Measurements from ENCODE around the gene QPRT. TPM values are rescaled to one million over a fixed set of nuclear protein-coding genes. Genes with fewer than 3 reads are reported as not detected.
A peak's percentile ranks its signal among the peaks of the same experiment; 100 is the strongest.

QPRT gene
- polyA plus RNA-seq, 1 of the 3 experiments (the other 2 are of a cell fraction) = 12.5 TPM

DNA sequence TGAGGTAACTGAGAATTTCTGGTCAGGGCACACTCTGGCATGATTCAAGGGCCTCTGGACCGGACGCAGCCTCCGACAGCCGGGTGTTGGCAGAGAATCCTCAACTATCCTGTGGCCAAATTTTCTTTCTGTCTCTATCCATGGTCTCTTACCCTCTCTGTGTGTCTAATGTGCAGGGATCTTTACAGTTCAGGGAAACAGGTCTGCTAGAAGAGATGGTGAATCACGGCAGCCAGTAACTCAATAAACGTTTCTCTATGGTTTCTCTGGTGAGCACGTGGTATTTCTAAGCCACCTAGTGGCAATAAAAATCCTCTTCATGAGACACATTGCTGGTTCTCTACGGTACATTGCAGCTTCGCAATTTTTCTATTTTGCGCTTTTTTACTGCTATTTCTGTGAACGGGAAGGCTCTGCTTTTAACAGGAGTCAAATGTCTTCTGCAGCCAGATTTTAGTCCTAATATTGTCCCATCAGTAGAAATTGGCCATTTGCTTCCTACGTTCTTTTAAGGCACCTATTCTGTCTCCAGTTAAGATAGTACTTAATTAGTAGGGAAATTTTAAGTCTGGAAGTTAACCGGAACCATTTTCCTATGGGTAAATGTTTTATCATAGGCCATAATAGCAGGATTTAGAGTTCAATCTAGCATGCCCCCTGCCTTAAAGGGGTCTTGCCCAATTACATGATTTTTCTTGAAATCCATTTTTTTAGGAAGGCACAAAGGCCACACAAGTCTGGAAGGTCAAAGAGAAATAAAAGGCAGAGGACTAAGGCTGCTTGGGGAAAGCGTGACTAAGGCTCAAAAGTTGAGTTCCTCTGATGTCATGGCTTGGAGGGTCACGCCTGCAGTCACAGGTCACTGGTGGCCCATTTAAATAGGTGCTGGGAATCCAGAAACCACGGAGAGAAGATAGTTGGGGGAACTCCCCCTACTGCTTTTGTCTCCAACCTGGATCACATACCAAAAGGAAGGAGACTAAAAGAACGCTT is 31.5 kb downstream of the QPRT start:
- no peak overlapping the region for H3K4me2 ChIP-seq
- H2AFZ ChIP-seq (ENCODE audit: low read depth) = 0 out of 2 replicates have a peak overlapping the region, but pooled peaks have one; percentile 32
- H3K27me3 ChIP-seq (ENCODE audit: insufficient read depth) = no peaks in the 10 kb centered on the region
- H3K9me3 ChIP-seq = no peaks in the 10 kb centered on the region
- ChIA-PET CTCF (interaction anchor here (0.9 to 2.0 kb wide), 4 partner anchors 11 to 69 kb away, joined by 3 to 13 read pairs (median 4); no protein-coding TSS in a partner anchor), POLR2A (no interaction called here)
- 67% methylated on average over 17 of the region's 17 CpGs for WGBS (ENCODE audit: low lambda C conversion rate)
- H3K4me3 ChIP-seq (ENCODE audit: low read depth in 2 of 2, low read length in 1 of 2) = no peak overlapping the region
- H3K27ac ChIP-seq (ENCODE audit: low read depth in 2 of 2, low read length in 1 of 2) = no peak overlapping the region
- peaks cover 3% of the 10 kb centered on the region for H3F3A ChIP-seq (replicated peaks; ENCODE audit: insufficient read depth)
- no peaks in the 10 kb centered on the region for H3K79me2 ChIP-seq (ENCODE audit: insufficient read depth)
- DNase-seq = peak; percentile 61
- no peaks in the 10 kb centered on the region for H3K36me3 ChIP-seq (replicated peaks in 1 of 2; ENCODE audit: control insufficient read depth in 1 of 2, insufficient read depth in 2 of 2, low read length in 1 of 2)
- no peaks in the 10 kb centered on the region for H4K20me1 ChIP-seq (ENCODE audit: insufficient read depth)
- no peak overlapping the region for H3K9ac ChIP-seq
- H3K4me1 ChIP-seq (ENCODE audit: control insufficient read depth in 1 of 2, insufficient read depth in 2 of 2, low read depth in 1 of 2, low read length in 1 of 2) = peaks cover 0 to 2% of the 10 kb centered on the region in 2 experiments; a peak in 1 of 4 replicates
- no peaks in the 10 kb centered on the region for H3K9me2 ChIP-seq
- TF ChIP-seq, protein P1, sequence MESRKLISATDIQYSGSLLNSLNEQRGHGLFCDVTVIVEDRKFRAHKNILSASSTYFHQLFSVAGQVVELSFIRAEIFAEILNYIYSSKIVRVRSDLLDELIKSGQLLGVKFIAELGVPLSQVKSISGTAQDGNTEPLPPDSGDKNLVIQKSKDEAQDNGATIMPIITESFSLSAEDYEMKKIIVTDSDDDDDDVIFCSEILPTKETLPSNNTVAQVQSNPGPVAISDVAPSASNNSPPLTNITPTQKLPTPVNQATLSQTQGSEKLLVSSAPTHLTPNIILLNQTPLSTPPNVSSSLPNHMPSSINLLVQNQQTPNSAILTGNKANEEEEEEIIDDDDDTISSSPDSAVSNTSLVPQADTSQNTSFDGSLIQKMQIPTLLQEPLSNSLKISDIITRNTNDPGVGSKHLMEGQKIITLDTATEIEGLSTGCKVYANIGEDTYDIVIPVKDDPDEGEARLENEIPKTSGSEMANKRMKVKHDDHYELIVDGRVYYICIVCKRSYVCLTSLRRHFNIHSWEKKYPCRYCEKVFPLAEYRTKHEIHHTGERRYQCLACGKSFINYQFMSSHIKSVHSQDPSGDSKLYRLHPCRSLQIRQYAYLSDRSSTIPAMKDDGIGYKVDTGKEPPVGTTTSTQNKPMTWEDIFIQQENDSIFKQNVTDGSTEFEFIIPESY (IDR thresholded peaks at IDR 0.05; ENCODE audit: borderline replicate concordance, low read depth) = no peak
- TF ChIP-seq, protein P2, sequence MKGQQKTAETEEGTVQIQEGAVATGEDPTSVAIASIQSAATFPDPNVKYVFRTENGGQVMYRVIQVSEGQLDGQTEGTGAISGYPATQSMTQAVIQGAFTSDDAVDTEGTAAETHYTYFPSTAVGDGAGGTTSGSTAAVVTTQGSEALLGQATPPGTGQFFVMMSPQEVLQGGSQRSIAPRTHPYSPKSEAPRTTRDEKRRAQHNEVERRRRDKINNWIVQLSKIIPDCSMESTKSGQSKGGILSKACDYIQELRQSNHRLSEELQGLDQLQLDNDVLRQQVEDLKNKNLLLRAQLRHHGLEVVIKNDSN (IDR thresholded peaks at IDR 0.05; ENCODE audit: borderline replicate concordance, low read depth) = peak; percentile 76; the same call in 1 of the 2 replicates
- TF ChIP-seq EP300 (IDR thresholded peaks at IDR 0.05; ENCODE audit: borderline replicate concordance in 1 of 2, low read depth in 1 of 2, low read length in 1 of 2) (no peak), FOSL2 (IDR thresholded peaks at IDR 0.05; ENCODE audit: borderline replicate concordance, low read depth) (0 out of 2 replicates have a peak, but pooled peaks have one; percentile 7), FOXJ3 (CRISPR knock-in tag; IDR thresholded peaks at IDR 0.05) (no peak), FOXM1 (IDR thresholded peaks at IDR 0.05; ENCODE audit: low read depth) (no peak), MXI1 (IDR thresholded peaks at IDR 0.05; ENCODE audit: low read depth, low read length) (peak; percentile 89), NFIC (IDR thresholded peaks at IDR 0.05; ENCODE audit: borderline replicate concordance) (no peak), SMC3 (IDR thresholded peaks at IDR 0.05; ENCODE audit: low read depth, low read length) (peak; percentile 57), RFX5 (IDR thresholded peaks at IDR 0.05; ENCODE audit: low read length) (no peak), ELF1 (IDR thresholded peaks at IDR 0.05) (no peak), GABPA (IDR thresholded peaks at IDR 0.05; ENCODE audit: low read depth) (no peak), TCF12 (IDR thresholded peaks at IDR 0.05) (0 out of 2 replicates have a peak, but pooled peaks have one; percentile 15), TAF1 (IDR thresholded peaks at IDR 0.05; ENCODE audit: borderline replicate concordance, low read depth, low read length) (no peak), MEF2A (IDR thresholded peaks at IDR 0.05; ENCODE audit: borderline replicate concordance, low read depth) (no peak), CHD2 (IDR thresholded peaks at IDR 0.05; ENCODE audit: low read length, partially characterized antibody) (peak; percentile 12), SIN3A (IDR thresholded peaks at IDR 0.05; ENCODE audit: borderline replicate concordance, low read depth, low read length) (no peak), RAD21 (IDR thresholded peaks at IDR 0.05; ENCODE audit: low read length) (peak; percentile 64), RXRA (IDR thresholded peaks at IDR 0.05; ENCODE audit: borderline replicate concordance, low read depth) (no peak), GATA2 (CRISPR knock-in tag; IDR thresholded peaks at IDR 0.05) (no peak), NRF1 (IDR thresholded peaks at IDR 0.05; ENCODE audit: low read depth, low read length) (no peak), JUND (IDR thresholded peaks at IDR 0.05) (no peak), RCOR1 (IDR thresholded peaks at IDR 0.05; ENCODE audit: low read length) (no peak), TEAD4 (IDR thresholded peaks at IDR 0.05; ENCODE audit: borderline replicate concordance, insufficient read depth) (no peak)
- TF ChIP-seq, protein P3, sequence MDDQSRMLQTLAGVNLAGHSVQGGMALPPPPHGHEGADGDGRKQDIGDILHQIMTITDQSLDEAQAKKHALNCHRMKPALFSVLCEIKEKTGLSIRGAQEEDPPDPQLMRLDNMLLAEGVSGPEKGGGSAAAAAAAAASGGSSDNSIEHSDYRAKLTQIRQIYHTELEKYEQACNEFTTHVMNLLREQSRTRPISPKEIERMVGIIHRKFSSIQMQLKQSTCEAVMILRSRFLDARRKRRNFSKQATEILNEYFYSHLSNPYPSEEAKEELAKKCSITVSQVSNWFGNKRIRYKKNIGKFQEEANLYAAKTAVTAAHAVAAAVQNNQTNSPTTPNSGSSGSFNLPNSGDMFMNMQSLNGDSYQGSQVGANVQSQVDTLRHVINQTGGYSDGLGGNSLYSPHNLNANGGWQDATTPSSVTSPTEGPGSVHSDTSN (IDR thresholded peaks at IDR 0.05) = no peak
- TF ChIP-seq, protein P4, sequence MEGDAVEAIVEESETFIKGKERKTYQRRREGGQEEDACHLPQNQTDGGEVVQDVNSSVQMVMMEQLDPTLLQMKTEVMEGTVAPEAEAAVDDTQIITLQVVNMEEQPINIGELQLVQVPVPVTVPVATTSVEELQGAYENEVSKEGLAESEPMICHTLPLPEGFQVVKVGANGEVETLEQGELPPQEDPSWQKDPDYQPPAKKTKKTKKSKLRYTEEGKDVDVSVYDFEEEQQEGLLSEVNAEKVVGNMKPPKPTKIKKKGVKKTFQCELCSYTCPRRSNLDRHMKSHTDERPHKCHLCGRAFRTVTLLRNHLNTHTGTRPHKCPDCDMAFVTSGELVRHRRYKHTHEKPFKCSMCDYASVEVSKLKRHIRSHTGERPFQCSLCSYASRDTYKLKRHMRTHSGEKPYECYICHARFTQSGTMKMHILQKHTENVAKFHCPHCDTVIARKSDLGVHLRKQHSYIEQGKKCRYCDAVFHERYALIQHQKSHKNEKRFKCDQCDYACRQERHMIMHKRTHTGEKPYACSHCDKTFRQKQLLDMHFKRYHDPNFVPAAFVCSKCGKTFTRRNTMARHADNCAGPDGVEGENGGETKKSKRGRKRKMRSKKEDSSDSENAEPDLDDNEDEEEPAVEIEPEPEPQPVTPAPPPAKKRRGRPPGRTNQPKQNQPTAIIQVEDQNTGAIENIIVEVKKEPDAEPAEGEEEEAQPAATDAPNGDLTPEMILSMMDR (IDR thresholded peaks at IDR 0.05) = peak; percentile 64
- TF ChIP-seq, protein P5, sequence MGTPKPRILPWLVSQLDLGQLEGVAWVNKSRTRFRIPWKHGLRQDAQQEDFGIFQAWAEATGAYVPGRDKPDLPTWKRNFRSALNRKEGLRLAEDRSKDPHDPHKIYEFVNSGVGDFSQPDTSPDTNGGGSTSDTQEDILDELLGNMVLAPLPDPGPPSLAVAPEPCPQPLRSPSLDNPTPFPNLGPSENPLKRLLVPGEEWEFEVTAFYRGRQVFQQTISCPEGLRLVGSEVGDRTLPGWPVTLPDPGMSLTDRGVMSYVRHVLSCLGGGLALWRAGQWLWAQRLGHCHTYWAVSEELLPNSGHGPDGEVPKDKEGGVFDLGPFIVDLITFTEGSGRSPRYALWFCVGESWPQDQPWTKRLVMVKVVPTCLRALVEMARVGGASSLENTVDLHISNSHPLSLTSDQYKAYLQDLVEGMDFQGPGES (IDR thresholded peaks at IDR 0.05; ENCODE audit: low read depth, low read length) = no peak

Data from SK-N-SH (cell line).